NCI-H345 treated with DMSO at 0.1 percent for 48 hours (cell line): ENCODE results near the gene MRGPRX3.

Source experiments
- DNase-seq: peaks from one replicate; lab custom pipeline; 2025; ENCODE audit not compliant: unreplicated experiment; lab: John Stamatoyannopoulos, UW

MRGPRX3 gene

GRCh38 chr11:18151581-18151980 is 19.2 kb downstream of the MRGPRX3 start:
- no peak for DNase-seq

- no peak for DNase-seq
Observed at GRCh38 chr11:18168372-18168771, 36.0 kb downstream of the MRGPRX3 start.

GRCh38 chr11:18171377-18172000 is 39.1 kb downstream of the MRGPRX3 start:
- no peak for DNase-seq

- no peak for DNase-seq
Observed at GRCh38 chr11:18172666-18173065, 40.3 kb downstream of the MRGPRX3 start, which contains the start of gene MRGPRX4. Gene MRGPRX4, plus strand, starts transcription at chr11:18172837. Its CDS starts 420 bp downstream, at chr11:18173257.

DNA sequence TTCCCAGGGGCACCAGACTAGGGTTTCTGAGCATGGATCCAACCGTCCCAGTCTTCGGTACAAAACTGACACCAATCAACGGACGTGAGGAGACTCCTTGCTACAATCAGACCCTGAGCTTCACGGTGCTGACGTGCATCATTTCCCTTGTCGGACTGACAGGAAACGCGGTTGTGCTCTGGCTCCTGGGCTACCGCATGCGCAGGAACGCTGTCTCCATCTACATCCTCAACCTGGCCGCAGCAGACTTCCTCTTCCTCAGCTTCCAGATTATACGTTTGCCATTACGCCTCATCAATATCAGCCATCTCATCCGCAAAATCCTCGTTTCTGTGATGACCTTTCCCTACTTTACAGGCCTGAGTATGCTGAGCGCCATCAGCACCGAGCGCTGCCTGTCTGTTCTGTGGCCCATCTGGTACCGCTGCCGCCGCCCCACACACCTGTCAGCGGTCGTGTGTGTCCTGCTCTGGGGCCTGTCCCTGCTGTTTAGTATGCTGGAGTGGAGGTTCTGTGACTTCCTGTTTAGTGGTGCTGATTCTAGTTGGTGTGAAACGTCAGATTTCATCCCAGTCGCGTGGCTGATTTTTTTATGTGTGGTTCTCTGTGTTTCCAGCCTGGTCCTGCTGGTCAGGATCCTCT is 41.0 kb downstream of the MRGPRX3 start:
- DNase-seq = no peak
